K562 (cell line): Measurements from ENCODE around the gene HYAL1. TPM values are rescaled to one million over a fixed set of nuclear protein-coding genes. Genes with fewer than 3 reads are reported as not detected.

Experiments
- MBD2 ChIP-seq: sonication (generic); IDR thresholded peaks from 2 replicates; pipeline ENCODE4 v1.6.1; 2016; ENCODE audit warnings: low read depth, borderline replicate concordance
- MCM2 ChIP-seq: fragments of 450-650 bp; IDR thresholded peaks from 2 replicates; pipeline ENCODE4 v1.6.1; 2017; ENCODE audit warnings: low read depth, mild to moderate bottlenecking
- NFE2L1 ChIP-seq: fragments of 450-650 bp; IDR thresholded peaks from 2 replicates; pipeline ENCODE4 v1.6.1; 2016; ENCODE audit warnings: missing genetic modification characterization, low read depth, mild to moderate bottlenecking, missing compliant biosample characterization, moderate library complexity, borderline replicate concordance
- PKNOX1 ChIP-seq: fragments of 450-650 bp; IDR thresholded peaks from 2 replicates; pipeline ENCODE4 v1.6.1; 2016
- PPARD ChIP-seq: fragments of 250-450 bp; sonication (Bioruptor Pico); IDR thresholded peaks from 2 replicates; pipeline ENCODE4 v1.8.0; 2022; ENCODE audit warnings: inconsistent platforms, mild to moderate bottlenecking, moderate library complexity
- SOX6 ChIP-seq: fragments of 450-650 bp; IDR thresholded peaks from 2 replicates; pipeline ENCODE4 v1.6.1; 2014; ENCODE audit warnings: mild to moderate bottlenecking
- SP1 ChIP-seq: sonication (generic); formaldehyde crosslinking; IDR thresholded peaks from 2 replicates; pipeline ENCODE4 v1.8.1; 2022; ENCODE audit warnings: mild to moderate bottlenecking, missing genetic modification reagents
- SRSF1 ChIP-seq: fragments of 200-400 bp; formaldehyde crosslinking; IDR thresholded peaks from 2 replicates; pipeline ENCODE4 v1.6.1; 2017; ENCODE audit warnings: mild to moderate bottlenecking, low read depth, low read length, moderate library complexity
- ZBTB40 ChIP-seq, 2 experiments: fragments of 450-650 bp in 1 of 2; sonication (generic) in 1 of 2; formaldehyde crosslinking in 1 of 2; IDR thresholded peaks; 2 replicates each; pipeline versions ENCODE4 v1.7.1 to v1.9.0; 2016 to 2022; ENCODE audit warnings: inconsistent platforms in 1 of 2, mild to moderate bottlenecking in 1 of 2, missing genetic modification reagents in 1 of 2
- ZNF445 ChIP-seq: fragments of 250-450 bp; sonication (Bioruptor Pico); IDR thresholded peaks from 2 replicates; pipeline ENCODE4 v1.4.0; 2020; ENCODE audit warnings: low read depth, mild to moderate bottlenecking, moderate library complexity
- ZNF778 ChIP-seq: fragments of 450-650 bp; formaldehyde crosslinking; IDR thresholded peaks from 2 replicates; pipeline ENCODE4 v1.4.0; 2020; ENCODE audit warnings: mild to moderate bottlenecking, moderate library complexity
- ZNF79 ChIP-seq: fragments of 250-450 bp; sonication (Bioruptor Pico); IDR thresholded peaks from 2 replicates; pipeline ENCODE4 v1.4.0; 2020; ENCODE audit warnings: low read depth, mild to moderate bottlenecking, moderate library complexity
- ZSCAN29 ChIP-seq: fragments of 450-650 bp; IDR thresholded peaks from 2 replicates; pipeline ENCODE4 v1.6.1; 2017
- polyA plus RNA-seq, 8 experiments: library from polyadenylated mRNA; depleted of rRNA in 4 of 8; stranded (reverse) in 5 of 8; unstranded in 3 of 8; fragments of >200 nt; fragmentation: Nextera tagmentation in 2 of 8; fragmentation: Illumina TruSeq in 1 of 8; extraction: Ambion mirVana in 2 of 8; extraction: Trizol in 1 of 8; gene quantifications; 2 replicates each; pipeline versions ENCODE4 v1.2.1 to v1.2.3, GENCODE V29; 2011 to 2014; ENCODE audit warnings: inconsistent platforms in 1 of 8, missing spikeins in 1 of 8
- total RNA-seq, 7 experiments: library from RNA; depleted of rRNA in 6 of 7; stranded (reverse); fragments of >200 nt in 6 of 7; fragmentation: Illumina TruSeq in 2 of 7; extraction: Trizol in 2 of 7; gene quantifications; 2 replicates each; pipeline versions ENCODE4 v1.2.1 to v1.2.3, GENCODE V29; 2011 to 2021; ENCODE audit warnings: low replicate concordance in 1 of 7
- TF ChIP-seq, protein P1 (sequence below): fragments of 250-450 bp; sonication (Bioruptor Pico); IDR thresholded peaks from 2 replicates; pipeline ENCODE4 v1.5.0; 2022; ENCODE audit warnings: mild to moderate bottlenecking
- TF ChIP-seq, protein P2 (sequence below): sonication (generic); formaldehyde crosslinking; IDR thresholded peaks from 2 replicates; pipeline ENCODE4 v1.9.0; 2022; ENCODE audit warnings: mild to moderate bottlenecking, missing genetic modification reagents
- TF ChIP-seq, protein P3 (sequence below): fragments of 450-650 bp; IDR thresholded peaks from 2 replicates; pipeline ENCODE4 v1.6.1; 2016; ENCODE audit warnings: antibody characterized with exemption

Gene HYAL1
- total and polyA plus RNA-seq, 9 of the 15 experiments (the other 6 are each of a cell fraction or from before 2014, with no cell fraction given) = 1.4 to 8.5 (median 4.7) TPM

DNA sequence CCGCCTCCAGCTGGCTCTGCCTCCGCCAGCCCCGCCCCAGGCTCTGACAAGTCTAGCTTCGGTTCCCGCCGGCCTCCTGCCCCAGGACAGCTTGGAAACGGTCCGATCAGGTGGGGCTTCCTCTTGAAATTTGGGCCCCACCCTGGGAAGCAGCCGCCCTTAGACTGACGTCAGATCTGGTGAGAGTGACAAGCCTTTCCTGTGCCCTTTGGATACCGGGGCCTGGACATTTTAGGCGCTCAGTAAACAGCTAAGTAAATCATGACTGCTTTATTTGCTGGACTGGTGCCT, 3.8 kb downstream of the HYAL1 start (continued):
- TF ChIP-seq ZBTB40 (IDR thresholded peaks at IDR 0.05) (no peak), ZBTB40 (CRISPR knock-in tag; IDR thresholded peaks at IDR 0.05) (no peak), ZNF778 (CRISPR knock-in tag) (no peak), MCM2 (no peak), SOX6 (no peak), ZSCAN29 (no peak), SRSF1 (no peak), SP1 (0 out of 2 replicates have a peak, but pooled peaks have one; percentile 31), PPARD (CRISPR knock-in tag) (no peak), NFE2L1 (tag) (no peak), ZNF79 (CRISPR knock-in tag) (no peak), PKNOX1 (peak; percentile 93), MBD2 (no peak), ZNF445 (CRISPR knock-in tag) (no peak)
- TF ChIP-seq, protein P1, sequence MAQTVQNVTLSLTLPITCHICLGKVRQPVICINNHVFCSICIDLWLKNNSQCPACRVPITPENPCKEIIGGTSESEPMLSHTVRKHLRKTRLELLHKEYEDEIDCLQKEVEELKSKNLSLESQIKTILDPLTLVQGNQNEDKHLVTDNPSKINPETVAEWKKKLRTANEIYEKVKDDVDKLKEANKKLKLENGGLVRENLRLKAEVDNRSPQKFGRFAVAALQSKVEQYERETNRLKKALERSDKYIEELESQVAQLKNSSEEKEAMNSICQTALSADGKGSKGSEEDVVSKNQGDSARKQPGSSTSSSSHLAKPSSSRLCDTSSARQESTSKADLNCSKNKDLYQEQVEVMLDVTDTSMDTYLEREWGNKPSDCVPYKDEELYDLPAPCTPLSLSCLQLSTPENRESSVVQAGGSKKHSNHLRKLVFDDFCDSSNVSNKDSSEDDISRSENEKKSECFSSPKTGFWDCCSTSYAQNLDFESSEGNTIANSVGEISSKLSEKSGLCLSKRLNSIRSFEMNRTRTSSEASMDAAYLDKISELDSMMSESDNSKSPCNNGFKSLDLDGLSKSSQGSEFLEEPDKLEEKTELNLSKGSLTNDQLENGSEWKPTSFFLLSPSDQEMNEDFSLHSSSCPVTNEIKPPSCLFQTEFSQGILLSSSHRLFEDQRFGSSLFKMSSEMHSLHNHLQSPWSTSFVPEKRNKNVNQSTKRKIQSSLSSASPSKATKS (CRISPR knock-in tag) = no peak
- TF ChIP-seq, protein P2, sequence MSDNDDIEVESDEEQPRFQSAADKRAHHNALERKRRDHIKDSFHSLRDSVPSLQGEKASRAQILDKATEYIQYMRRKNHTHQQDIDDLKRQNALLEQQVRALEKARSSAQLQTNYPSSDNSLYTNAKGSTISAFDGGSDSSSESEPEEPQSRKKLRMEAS (CRISPR knock-in tag) = no peak
- TF ChIP-seq, protein P3, sequence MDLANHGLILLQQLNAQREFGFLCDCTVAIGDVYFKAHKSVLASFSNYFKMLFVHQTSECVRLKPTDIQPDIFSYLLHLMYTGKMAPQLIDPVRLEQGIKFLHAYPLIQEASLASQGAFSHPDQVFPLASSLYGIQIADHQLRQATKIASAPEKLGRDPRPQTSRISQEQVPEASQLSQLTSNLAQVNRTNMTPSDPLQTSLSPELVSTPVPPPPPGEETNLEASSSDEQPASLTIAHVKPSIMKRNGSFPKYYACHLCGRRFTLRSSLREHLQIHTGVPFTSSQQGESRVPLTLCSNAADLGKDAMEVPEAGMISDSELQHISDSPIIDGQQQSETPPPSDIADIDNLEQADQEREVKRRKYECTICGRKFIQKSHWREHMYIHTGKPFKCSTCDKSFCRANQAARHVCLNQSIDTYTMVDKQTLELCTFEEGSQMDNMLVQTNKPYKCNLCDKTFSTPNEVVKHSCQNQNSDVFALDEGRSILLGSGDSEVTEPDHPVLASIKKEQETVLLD = no peak
